ENCODE data around the gene SCAPER.

The SCAPER gene

DNA sequence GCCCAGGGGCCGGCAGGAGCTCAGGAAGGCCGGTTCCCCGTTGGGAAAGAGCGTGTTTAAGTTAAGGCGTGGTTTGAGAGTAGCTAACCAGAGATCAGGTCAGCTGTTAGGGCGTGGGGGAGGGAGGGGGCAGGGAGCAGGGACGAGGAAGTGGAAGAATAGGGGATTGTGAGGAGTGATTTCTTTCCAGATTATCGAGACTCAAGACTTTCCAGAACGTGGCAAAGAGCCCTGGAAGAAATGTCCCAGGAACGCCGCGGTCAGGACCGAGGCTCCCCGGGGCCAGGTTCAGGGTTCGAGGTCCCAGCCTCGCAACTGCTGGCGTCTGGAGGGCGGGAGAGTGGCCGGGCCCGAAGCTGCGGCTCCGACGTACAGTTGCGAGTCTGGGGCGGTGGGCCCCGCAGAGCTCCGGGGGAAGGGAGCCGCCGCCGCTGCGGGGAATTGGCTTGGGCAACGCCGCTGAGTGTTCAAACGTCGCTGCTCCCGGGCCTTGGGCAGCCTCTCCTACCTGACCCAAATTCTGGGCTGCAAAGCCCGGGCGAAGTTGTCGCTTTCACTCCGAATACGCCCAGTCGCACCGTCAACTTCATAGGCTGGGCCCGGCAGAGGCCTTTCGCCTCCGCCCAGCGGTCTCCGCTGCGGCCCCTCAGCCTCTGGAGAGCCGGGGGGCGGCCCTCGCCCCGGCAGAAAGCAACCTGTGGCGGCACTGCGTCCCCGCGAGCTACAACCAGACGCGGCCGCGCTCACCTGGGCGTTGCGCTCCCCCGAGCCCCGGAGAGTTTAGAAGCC is 559.1 kb downstream of the SCAPER start:
- no peak for DNase-seq

DNA sequence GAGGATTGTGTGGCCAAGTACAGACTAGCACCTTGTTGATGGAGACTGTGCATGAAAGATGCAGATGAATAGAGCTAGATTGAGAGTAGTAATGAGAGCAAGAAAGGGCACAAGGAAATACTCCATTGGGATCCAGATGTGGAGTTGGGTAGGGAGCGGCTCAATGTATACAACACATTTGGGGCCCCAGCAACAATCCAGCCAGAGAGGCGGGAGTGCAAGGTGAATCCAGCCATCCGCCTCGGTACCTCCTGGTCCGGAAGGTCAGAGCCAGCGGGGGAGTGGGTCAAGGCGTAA is 559.6 kb downstream of the SCAPER start:
- DNase-seq, result no peak

DNA sequence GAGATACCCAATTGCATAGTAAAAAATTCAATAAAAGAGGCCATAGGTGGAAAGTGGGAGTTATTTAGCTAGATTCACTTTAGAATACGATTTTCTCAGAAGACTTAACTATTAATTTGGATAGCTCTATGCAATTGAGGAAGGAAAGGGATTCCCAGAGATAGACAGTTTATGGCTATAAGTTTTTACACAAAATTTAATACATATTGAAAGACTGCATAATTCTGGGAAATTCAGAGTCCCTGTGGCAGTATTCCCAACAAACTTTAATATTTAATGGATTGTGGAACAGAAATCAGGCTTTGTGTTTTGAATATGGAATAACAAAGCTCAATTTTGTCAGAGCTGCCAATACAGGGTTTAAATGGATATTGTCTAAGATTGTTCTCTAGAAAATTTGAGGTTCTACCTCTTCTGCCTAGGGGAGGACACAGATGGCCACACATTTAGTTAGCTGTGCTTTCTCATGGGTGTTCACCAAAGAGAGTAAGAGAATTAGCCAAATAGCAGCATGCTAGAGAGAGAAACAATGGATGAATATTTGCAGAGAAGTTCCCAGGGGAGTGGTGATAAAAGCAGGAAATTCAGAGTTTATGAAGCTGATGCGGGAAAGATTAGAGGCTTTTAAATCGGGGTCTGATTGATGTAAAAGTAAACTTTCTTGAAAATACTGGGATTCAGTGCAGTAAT is 560.1 kb downstream of the SCAPER start:
- no peak for DNase-seq

- no peak for DNase-seq
Observed at GRCh38 chr15:76343313-76343996, 561.7 kb downstream of the SCAPER start.

GRCh38 chr15:76342382-76343201 is 562.5 kb downstream of the SCAPER start:
- DNase-seq, result no peak

DNA sequence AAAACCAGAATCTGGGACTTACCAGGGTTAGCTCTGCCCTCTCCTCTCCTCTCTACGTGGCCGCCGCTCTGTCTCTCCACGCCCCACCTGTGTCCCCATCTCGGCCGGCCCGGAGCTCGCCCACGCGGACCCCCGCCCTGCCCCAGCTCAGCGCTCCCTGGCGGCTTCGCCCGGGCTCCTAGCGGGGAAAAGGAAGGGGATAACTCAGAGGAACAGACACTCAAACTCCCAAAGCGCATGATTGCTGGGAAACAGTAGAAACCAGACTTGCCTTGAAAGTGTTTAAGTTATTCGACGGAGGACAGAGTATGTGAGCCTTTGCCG is 563.1 kb downstream of the SCAPER start:
- no peak for DNase-seq

DNA sequence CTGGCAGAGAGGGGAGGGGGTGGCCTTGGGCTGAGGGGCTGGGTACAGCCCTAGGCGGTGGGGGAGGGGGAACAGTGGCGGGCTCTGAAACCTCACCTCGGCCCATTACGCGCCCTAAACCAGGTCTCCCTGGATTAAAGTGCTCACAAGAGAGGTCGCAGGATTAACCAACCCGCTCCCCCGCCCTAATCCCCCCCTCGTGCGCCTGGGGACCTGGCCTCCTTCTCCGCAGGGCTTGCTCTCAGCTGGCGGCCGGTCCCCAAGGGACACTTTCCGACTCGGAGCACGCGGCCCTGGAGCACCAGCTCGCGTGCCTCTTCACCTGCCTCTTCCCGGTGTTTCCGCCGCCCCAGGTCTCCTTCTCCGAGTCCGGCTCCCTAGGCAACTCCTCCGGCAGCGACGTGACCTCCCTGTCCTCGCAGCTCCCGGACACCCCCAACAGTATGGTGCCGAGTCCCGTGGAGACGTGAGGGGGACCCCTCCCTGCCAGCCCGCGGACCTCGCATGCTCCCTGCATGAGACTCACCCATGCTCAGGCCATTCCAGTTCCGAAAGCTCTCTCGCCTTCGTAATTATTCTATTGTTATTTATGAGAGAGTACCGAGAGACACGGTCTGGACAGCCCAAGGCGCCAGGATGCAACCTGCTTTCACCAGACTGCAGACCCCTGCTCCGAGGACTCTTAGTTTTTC is 563.6 kb downstream of the SCAPER start:
- no peak for DNase-seq

GRCh38 chr15:76340803-76341365 is 564.3 kb downstream of the SCAPER start:
- DNase-seq, result no peak

- no peak for DNase-seq
Observed at GRCh38 chr15:76340198-76340802, 564.8 kb downstream of the SCAPER start.

- DNase-seq, result no peak
Observed at GRCh38 chr15:76339305-76340197, 565.6 kb downstream of the SCAPER start.

DNA sequence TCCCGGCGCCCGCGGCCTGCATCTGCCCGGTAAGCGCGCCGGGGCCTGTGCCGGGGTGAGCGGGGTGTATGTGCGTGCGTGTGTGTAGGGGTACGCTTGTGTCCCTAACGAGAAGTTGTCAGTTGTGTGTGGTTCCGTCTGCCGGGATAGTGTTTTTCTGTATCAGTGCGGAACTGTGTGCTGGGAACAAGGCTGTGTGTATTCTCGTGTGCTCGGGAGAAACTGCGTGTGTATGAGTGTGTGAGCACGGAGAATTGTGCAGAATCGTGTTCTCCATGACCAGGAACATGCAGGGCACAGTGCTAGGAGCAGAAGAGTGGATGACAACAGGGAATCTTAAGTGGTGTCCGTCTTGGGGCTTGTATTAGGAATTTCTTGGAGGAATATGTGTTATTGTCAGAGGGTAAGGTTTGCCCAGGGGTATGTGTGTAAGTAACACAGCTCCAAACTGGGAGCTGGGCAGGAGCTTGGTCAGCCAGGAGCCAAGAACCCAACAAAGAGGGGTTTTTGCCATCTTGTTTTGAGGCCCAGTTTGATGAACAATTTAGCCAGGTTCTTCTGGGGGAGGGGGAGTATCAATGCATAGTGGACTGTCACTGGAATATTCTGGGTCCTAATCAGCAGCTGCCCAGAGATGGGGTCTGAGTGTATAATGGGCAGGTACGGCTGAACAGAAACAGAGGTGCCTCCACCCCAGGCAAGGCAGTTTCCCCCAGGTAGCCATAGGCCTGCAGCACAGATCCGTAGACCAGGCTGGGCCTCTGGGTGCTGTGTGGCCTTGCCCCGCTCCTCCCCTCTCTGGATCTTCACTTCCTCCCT is 566.4 kb downstream of the SCAPER start:
- DNase-seq, result no peak

DNA sequence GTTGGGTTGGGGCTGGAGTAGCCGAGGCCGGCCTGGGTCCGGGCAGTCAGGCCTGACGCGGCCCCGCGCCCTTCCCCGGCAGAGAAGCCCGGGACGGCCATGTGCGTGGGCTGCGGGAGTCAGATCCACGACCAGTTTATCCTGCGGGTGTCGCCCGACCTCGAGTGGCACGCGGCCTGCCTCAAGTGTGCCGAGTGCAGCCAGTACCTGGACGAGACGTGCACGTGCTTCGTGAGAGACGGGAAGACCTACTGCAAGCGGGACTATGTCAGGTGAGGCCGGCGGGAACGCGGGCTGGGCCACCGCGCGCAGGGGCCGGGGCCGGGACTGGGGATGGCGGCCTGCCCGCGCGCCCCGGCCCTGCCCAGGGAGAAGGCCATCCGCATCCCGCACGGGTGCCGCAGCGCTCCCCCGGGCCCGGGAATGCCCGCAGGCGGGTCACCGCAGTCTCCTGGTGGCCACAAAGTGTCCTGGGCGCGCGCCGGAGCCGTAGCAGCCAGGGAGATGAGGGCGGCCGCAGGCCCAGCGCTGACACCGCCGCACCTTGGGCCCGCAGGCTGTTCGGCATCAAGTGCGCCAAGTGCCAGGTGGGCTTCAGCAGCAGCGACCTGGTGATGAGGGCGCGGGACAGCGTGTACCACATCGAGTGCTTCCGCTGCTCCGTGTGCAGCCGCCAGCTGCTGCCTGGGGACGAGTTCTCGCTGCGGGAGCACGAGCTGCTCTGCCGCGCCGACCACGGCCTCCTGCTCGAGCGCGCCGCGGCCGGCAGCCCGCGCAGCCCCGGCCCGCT is 567.2 kb downstream of the SCAPER start:
- DNase-seq, result no peak

DNA sequence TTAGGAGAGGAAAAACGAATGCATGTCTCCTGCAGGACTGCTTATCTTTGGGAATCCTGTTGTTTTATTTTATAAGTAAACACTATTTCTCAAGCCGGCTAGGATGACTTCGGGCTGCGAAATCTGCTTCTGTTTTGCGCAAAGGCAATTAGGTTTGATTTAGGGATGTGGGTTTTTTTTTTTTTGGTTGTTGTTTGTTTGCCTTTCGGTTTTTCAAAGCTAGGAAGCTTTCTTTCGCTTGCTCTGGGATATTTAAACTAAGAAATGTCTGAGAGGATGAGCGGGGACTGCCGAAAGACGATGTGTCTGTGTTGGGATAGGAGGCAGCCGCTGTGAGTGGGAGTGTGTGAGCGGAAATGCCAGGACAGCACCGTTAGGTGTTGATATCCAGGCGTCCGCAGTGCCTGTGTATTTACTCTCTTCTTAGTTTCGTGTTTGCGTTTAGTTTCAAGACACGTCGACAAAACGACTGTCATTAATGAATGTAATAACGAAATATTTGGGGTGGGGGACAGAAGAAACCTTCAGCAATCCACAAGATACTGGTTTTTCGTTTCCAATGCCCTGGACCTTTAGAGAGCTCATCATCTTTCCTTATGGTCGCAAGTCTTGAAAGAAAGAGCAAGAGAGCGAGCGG is 568.0 kb downstream of the SCAPER start:
- DNase-seq, result no peak

DNA sequence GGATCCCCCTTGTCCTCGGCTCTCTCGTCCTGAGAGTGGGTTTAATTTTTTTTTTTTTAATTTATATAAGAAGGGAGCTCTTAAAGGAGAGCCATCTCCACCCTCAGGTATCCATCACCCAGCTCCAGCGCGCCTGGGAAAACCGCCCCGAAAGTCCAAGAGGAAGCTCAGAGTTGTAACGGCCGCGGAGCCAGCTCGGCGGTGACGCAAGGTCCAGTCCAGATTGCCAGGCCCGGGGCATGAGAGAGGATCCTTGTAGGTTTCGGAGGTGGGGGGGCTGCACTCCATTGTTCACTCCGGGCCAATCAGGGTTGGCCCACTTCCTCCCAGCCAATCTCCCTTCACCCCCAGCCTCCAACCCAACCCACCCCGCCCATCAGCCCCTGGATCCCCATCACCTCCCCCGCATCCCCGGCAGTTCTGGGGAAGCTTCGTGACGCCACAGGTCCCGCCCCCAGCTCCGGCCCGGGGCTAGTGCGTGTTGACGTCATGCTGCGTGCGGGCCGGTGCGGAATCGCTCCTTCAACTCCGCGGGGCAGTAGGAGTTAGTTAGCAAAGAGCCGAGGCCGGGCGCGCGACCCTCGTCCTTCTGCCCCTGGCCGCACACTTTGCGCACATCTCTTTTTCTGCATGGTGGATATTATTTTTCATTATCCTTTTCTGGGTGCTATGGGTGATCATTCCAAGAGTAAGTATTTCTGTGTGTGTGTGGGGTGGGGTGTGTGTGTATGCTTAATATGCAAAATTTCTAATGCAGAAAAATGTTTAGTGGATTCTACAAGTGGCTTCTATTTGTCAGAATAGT is 568.7 kb downstream of the SCAPER start, which contains the start of gene ISL2:
ISL2 (plus strand) TSS at position 520 of the 805 bp plus-strand sequence; CDS start at position 631, 111 bp downstream.
- DNase-seq, result no peak

- no peak for DNase-seq
Observed at GRCh38 chr15:76335307-76336253, 569.6 kb downstream of the SCAPER start.
